ENCODE data around the gene STK32A. TPM values are rescaled to one million over a fixed set of nuclear protein-coding genes. Genes with fewer than 3 reads are reported as not detected.

STK32A gene
- total and polyA plus RNA-seq, 9 of the 15 experiments (the other 6 are each of a cell fraction or from before 2014, with no cell fraction given), result not detected

GRCh38 chr5:147290261-147290660, 55.4 kb downstream of the STK32A start:
- no TSS peak for BruUV-seq (replicated peaks)
- CTCF ChIA-PET (ENCODE audit: low intra/inter-chr PET ratio), result no interaction called here
- WGBS (ENCODE audit: insufficient coverage, low coverage, missing lambda C conversion rate), result 0% methylated on average over 2 of the region's 2 CpGs
- no peaks in the 10 kb centered on the region for H3K9me1 ChIP-seq (ENCODE audit: control insufficient read depth, insufficient read depth, low read length)
- TF ChIP-seq ZC3H11A (IDR thresholded peaks at IDR 0.05; ENCODE audit: low read depth, low read length) (no peak), TFAP4 (CRISPR knock-in tag; IDR thresholded peaks at IDR 0.05; ENCODE audit: borderline replicate concordance) (no peak), ZBTB1 (CRISPR knock-in tag; IDR thresholded peaks at IDR 0.05; ENCODE audit: borderline replicate concordance, low read depth) (no peak), ZBTB8A (IDR thresholded peaks at IDR 0.05; ENCODE audit: partially characterized antibody) (no peak), VEZF1 (CRISPR knock-in tag; IDR thresholded peaks at IDR 0.05) (no peak), ZNF121 (CRISPR knock-in tag; conservative IDR thresholded peaks at IDR 0.05) (no peak), PHB (CRISPR knock-in tag; IDR thresholded peaks at IDR 0.05) (no peak), EP400 (IDR thresholded peaks at IDR 0.05) (no peak), ZNF407 (IDR thresholded peaks at IDR 0.05; ENCODE audit: low read depth) (no peak), FOXP1 (CRISPR knock-in tag; IDR thresholded peaks at IDR 0.05) (no peak), TAF15 (IDR thresholded peaks at IDR 0.05; ENCODE audit: low read depth, low read length) (no peak), GABPB1 (CRISPR knock-in tag; IDR thresholded peaks at IDR 0.05) (no peak)
- H3K4me3 ChIP-seq, result no peak overlapping the region
- no peaks in the 10 kb centered on the region for H3K4me1 ChIP-seq (replicated peaks in 1 of 2; ENCODE audit: control insufficient read depth in 2 of 2, insufficient read depth in 2 of 2, low read length in 2 of 2)
- DNase-seq (ENCODE audit: extremely low read depth in 1 of 4, low spot score in 3 of 4) (no peak), FAIRE-seq (no peak), ATAC-seq (no peak)
- POLR2A ChIA-PET, result no interaction called here
- no peaks in the 10 kb centered on the region for H4K20me1 ChIP-seq (replicated peaks; ENCODE audit: control insufficient read depth, insufficient read depth, low read length)
- H3K9ac ChIP-seq (ENCODE audit: insufficient read depth in 1 of 2, low read depth in 2 of 2, low read length in 2 of 2), result no peak overlapping the region
- no peak overlapping the region for H3K4me2 ChIP-seq (ENCODE audit: insufficient read depth, low read length)
- in situ Hi-C loops (cut with MboI) (no loop called here), intact Hi-C loops (cut with micrococcal nuclease) (no loop called here)
- no peaks in the 10 kb centered on the region for H3K36me3 ChIP-seq (ENCODE audit: control insufficient read depth, insufficient read depth, low read length)
- H3K9me3 ChIP-seq (replicated peaks; ENCODE audit: control insufficient read depth, insufficient read depth, low read depth, low read length), result peaks cover 2% of the 10 kb centered on the region; the same call in 1 of the 2 replicates
- no peaks in the 10 kb centered on the region for H3K27me3 ChIP-seq (ENCODE audit: control insufficient read depth in 2 of 2, insufficient read depth in 2 of 2, low read length in 2 of 2)
- no peak overlapping the region for H2AFZ ChIP-seq (ENCODE audit: low read depth, low read length)
- no peak overlapping the region for H3K27ac ChIP-seq (ENCODE audit: extremely low read depth, low read depth, low read length)
- no peaks in the 10 kb centered on the region for H3K79me2 ChIP-seq (ENCODE audit: control insufficient read depth, insufficient read depth, low read length)
